ENCODE measurements around the gene PSMD9. TPM values are rescaled to one million over a fixed set of nuclear protein-coding genes. Genes with fewer than 3 reads are reported as not detected.
A peak's percentile ranks its signal among the peaks of the same experiment; 100 is the strongest.
"Not testable (repeated sequence)": the region's sequence is repeated elsewhere in the genome, so short reads cannot be mapped to it uniquely, and the experiment has no call there.

PSMD9 gene
- total and polyA plus RNA-seq, 10 donors: 29.6 to 62.6 (median 46.6) TPM

GRCh38 chr12:121857322-121858246, 31.0 kb upstream of the PSMD9 start:
- Histone ChIP-seq H3K9me3 (no peaks in the 10 kb centered on the region), H3K36me3 (no peaks in the 10 kb centered on the region), H3K27me3 (replicated peaks in 1 of 7) (no peaks in the 10 kb centered on the region), H3K4me1 (peaks cover 0 to 53% (median 14%) of the 10 kb centered on the region in 6 donors), H3K27ac (peak overlapping the region in 4 of 8 donors; percentile 76 to 86 (median 83)), H3K4me3 (no peak overlapping the region)
- WGBS, 5 donors: 79 to 92% (median 83%) methylated on average over 9 to 11 of the region's 11 CpGs
- TF ChIP-seq POLR2A (IDR thresholded peaks at IDR 0.05) (no peak), CTCF (IDR thresholded peaks at IDR 0.05 in 8 of 11, conservative IDR thresholded peaks at IDR 0.05 in 3 of 11) (no peak), POLR2AphosphoS5 (IDR thresholded peaks at IDR 0.05) (no peak)
- DNase-seq: no peak
- intact Hi-C loops (cut with DNase I; ENCODE audit: low total_unique reads): no loop called here

- WGBS, 5 donors: 83 to 91% (median 86%) methylated on average over 10 of the region's 10 CpGs
- TF ChIP-seq POLR2A (IDR thresholded peaks at IDR 0.05): no peak
- no peak for TF ChIP-seq POLR2AphosphoS5 (IDR thresholded peaks at IDR 0.05)
- TF ChIP-seq CTCF (IDR thresholded peaks at IDR 0.05 in 8 of 11, conservative IDR thresholded peaks at IDR 0.05 in 3 of 11): no peak
- no peak overlapping the region for H3K4me3 ChIP-seq
- intact Hi-C loops (cut with DNase I; ENCODE audit: low total_unique reads): no loop called here
- H3K27ac ChIP-seq: peak overlapping the region in 7 of 8 donors; percentile 20 to 86 (median 76)
- H3K36me3 ChIP-seq: no peaks in the 10 kb centered on the region
- no peaks in the 10 kb centered on the region for H3K27me3 ChIP-seq (replicated peaks in 1 of 7)
- H3K4me1 ChIP-seq: peaks cover 0 to 53% (median 14%) of the 10 kb centered on the region in 6 donors
- DNase-seq: no peak
- no peaks in the 10 kb centered on the region for H3K9me3 ChIP-seq
Measured at GRCh38 chr12:121858318-121858661, 30.3 kb upstream of the PSMD9 start.

- Histone ChIP-seq H3K9me3 (no peaks in the 10 kb centered on the region), H3K36me3 (no peaks in the 10 kb centered on the region), H3K27ac (peak within 1 kb of the TSS; percentile 20 to 86 (median 74)), H3K27me3 (replicated peaks in 1 of 7) (no peaks in the 10 kb centered on the region), H3K4me3 (no peak within 1 kb of the TSS), H3K4me1 (peaks cover 0 to 53% (median 14%) of the 10 kb centered on the region in 6 donors)
- WGBS, 5 donors: 66 to 77% (median 73%) methylated on average over 15 to 16 of the region's 16 CpGs
- no peak for DNase-seq
- peak; percentile 26 to 69 (median 51) for TF ChIP-seq POLR2AphosphoS5 (IDR thresholded peaks at IDR 0.05)
- no peak for TF ChIP-seq POLR2A (IDR thresholded peaks at IDR 0.05)
- intact Hi-C loops (cut with DNase I; ENCODE audit: low total_unique reads): no loop called here
Measured at GRCh38 chr12:121858662-121859572, 29.7 kb upstream of the PSMD9 start, which contains the start of gene HPD. Gene HPD (minus strand): TSS chr12:121858859. CDS start chr12:121858823, 36 bp downstream.

GRCh38 chr12:121860257-121860656, 28.3 kb upstream of the PSMD9 start:
- DNase-seq: no peak
- peak overlapping the region in 6 of 8 donors; percentile 55 to 86 (median 78) for H3K27ac ChIP-seq
- H3K27me3 ChIP-seq (replicated peaks in 1 of 7): no peaks in the 10 kb centered on the region
- peaks cover 0 to 53% (median 14%) of the 10 kb centered on the region in 6 donors for H3K4me1 ChIP-seq
- intact Hi-C loops (cut with DNase I; ENCODE audit: low total_unique reads): no loop called here
- TF ChIP-seq POLR2AphosphoS5 (IDR thresholded peaks at IDR 0.05) (no peak), POLR2A (IDR thresholded peaks at IDR 0.05) (no peak), CTCF (IDR thresholded peaks at IDR 0.05 in 8 of 11, conservative IDR thresholded peaks at IDR 0.05 in 3 of 11) (no peak)
- no peak overlapping the region for H3K4me3 ChIP-seq
- 60 to 100% (median 93%) methylated on average over 1 of the region's 1 CpG for WGBS, 5 donors
- no peaks in the 10 kb centered on the region for H3K9me3 ChIP-seq
- H3K36me3 ChIP-seq: no peaks in the 10 kb centered on the region

- H3K9me3 ChIP-seq; H3K27me3 ChIP-seq (replicated peaks in 1 of 7); intact Hi-C loops (cut with DNase I; ENCODE audit: low total_unique reads); H3K36me3 ChIP-seq; H3K4me3 ChIP-seq; DNase-seq: not testable (repeated sequence)
- peak overlapping the region in 5 of 8 donors; percentile 55 to 86 (median 81) for H3K27ac ChIP-seq
- peaks cover 0 to 53% (median 14%) of the 10 kb centered on the region in 6 donors for H3K4me1 ChIP-seq
- WGBS, 5 donors: 82 to 93% (median 90%) methylated on average over 4 of the region's 4 CpGs
Measured at GRCh38 chr12:121860699-121861098, 27.9 kb upstream of the PSMD9 start.
